Subcutaneous adipose tissue (tissue), 4 donors: ENCODE results near the gene LYPLAL1. TPM values are rescaled to one million over a fixed set of nuclear protein-coding genes. Genes with fewer than 3 reads are reported as not detected.

ENCODE experiments used
- total RNA-seq, 4 donors: library from RNA; depleted of rRNA; stranded (reverse); fragments of >200 nt; gene quantifications; one replicate each; pipeline ENCODE4 v1.1.0, GENCODE V29; 2016
- TF ChIP-seq, protein P1 (sequence below): fragments of 450-650 bp; IDR thresholded peaks from one replicate; pipeline ENCODE4 v1.5.1; 2016; ENCODE audit warnings: low read depth, mild to moderate bottlenecking, control low read depth, antibody characterized with exemption, moderate library complexity

Gene LYPLAL1
- total RNA-seq, 4 donors from 2014 or later, result 26.3 to 37.7 (median 31.4) TPM

- TF ChIP-seq, protein P1, sequence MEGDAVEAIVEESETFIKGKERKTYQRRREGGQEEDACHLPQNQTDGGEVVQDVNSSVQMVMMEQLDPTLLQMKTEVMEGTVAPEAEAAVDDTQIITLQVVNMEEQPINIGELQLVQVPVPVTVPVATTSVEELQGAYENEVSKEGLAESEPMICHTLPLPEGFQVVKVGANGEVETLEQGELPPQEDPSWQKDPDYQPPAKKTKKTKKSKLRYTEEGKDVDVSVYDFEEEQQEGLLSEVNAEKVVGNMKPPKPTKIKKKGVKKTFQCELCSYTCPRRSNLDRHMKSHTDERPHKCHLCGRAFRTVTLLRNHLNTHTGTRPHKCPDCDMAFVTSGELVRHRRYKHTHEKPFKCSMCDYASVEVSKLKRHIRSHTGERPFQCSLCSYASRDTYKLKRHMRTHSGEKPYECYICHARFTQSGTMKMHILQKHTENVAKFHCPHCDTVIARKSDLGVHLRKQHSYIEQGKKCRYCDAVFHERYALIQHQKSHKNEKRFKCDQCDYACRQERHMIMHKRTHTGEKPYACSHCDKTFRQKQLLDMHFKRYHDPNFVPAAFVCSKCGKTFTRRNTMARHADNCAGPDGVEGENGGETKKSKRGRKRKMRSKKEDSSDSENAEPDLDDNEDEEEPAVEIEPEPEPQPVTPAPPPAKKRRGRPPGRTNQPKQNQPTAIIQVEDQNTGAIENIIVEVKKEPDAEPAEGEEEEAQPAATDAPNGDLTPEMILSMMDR, result no peak
Measured at GRCh38 chr1:219189021-219189824, 15.5 kb downstream of the LYPLAL1 start.

GRCh38 chr1:219189952-219190351 is 16.3 kb downstream of the LYPLAL1 start:
- TF ChIP-seq, protein P1, result no peak

DNA sequence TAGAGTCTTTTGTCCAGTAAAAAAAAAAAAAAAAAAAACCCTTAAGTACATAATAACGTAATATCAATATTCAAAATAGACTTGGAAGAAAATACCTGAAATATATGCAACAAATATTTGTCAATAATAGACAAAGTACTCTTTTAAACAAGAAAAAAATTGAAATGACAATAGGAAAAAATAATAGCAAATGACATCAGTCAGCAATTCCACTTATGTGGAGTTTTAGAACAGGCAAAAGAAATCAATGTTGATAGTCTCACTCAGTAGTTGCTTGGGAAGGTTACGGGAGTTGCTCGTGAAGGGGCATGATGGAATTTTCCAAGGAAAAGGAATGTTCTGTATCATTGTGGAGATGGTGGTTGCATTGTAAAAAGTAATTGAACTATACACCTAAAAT is 16.9 kb downstream of the LYPLAL1 start:
- TF ChIP-seq, protein P1, result no peak

DNA sequence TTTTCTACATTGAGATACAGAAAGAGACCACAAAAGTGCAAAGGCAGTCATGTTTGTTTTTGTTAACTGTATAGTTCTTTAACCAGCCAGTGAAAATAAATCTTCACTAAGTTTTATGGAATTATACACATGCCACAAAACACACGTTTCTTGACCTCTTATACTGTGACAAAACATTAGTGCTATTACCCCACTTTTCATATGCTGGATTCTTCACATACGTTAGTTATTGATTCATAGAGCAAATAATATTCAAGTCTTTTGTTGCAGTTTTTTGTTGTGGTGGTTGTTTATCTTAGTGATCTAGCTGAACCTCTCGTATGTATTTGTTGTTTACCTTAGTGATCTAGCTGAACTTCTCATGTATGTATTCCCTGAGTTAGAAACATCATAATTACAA is 28.0 kb downstream of the LYPLAL1 start:
- TF ChIP-seq, protein P1, result no peak

DNA sequence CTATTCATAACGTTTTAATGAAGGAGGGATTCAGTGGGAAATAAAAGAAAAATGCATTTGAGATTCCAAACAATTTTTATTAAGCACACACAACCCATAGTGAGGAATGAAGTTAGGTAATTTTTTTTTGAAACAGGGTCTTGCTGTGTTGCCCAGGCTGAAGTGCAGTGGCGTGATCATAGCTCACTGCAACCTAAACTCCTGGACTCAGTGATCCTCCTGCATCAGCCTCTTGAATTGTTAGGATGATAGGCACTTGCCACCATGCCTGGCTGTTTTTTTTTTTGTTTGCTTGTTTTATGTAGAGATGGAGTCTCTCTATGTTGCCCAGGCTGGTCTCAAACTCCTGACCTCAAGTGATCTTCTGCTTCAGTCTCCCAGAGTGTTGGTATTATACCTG is 28.9 kb downstream of the LYPLAL1 start:
- TF ChIP-seq, protein P1, result no peak

DNA sequence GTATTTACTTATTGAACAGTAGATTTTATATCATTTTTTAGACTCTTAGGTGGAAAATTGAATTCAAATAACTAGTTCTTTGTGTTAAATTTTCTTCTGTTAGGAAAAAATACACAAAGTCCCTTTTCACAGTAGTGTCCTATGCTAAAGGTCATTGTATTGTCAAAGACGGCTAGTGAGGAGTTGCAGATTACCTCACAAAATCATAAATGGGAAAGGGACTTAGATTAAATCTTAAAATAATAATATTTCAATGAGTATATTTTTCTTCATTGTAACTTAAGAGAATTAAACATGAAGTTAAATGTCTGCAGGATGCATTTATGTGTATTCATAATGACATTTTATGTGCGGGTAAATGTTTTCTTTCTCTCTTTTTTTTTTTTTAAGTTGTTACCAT is 32.7 kb downstream of the LYPLAL1 start:
- TF ChIP-seq, protein P1, result no peak

DNA sequence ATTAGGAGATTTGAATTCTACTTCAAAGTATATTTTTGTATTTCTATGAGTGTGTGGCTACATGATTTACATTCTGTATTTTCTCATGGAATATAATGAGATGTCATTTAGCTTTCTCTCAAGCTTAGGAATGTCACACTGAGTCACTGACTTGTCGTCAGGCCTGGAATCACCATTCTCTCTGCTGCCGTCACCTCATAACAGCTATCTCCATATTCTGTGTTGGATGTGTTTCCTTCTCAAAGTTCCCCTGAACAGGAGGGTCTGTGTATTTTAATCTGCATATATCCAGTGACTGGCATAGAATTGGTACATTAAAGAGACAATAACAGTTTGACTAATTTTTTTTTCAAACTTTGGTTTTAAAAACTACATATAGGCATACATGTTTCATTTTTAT is 35.9 kb downstream of the LYPLAL1 start:
- TF ChIP-seq, protein P1, result no peak
